HCEC 1CT (cell line): ENCODE measurements around the gene MBTD1.
"Not testable (repeated sequence)": the region's sequence is repeated elsewhere in the genome, so short reads cannot be mapped to it uniquely, and the experiment has no call there.

Experiments used
- DNase-seq: peaks from one replicate; pipeline ENCODE4 v3.0.0-alpha.2; 2017

Gene MBTD1

DNA sequence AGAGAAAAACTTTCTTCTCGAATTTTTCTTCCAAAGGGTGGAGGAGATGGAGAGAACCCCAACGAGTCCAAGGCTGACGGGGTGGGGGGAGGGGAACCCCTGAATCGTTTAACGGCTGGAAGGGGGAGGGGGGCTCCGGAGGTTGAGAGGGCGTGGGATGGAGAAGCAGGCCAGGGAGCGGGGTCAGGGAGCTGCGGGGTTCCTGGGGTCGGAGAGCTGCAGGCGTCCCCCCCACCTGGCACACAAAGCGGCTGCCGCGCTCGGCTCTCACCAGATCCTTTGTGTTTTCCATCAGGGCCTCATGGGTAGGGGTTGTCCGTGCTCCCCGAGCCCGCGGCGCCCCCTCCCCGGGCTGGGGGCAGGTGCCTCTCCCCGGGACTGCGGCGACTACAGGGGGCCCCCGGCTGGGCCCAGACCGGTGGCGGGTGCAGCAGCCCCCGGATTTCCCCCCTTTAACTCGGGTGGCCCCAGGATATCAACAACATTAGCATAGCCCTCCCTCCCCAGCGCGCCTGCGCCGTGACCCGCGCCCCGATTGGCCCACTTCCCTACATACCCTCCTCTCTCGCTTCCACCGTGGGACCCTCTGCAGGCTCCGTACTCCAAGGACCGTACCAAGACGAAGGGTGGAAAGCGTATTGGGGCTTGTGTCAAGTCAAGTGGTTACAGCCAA lies at the start of gene MBTD1:
Gene MBTD1 (minus strand): TSS at position 486 of the 673 bp plus-strand sequence. CDS start 34,888 bp downstream, outside the sequence.
- DNase-seq = peak; percentile 97

DNA sequence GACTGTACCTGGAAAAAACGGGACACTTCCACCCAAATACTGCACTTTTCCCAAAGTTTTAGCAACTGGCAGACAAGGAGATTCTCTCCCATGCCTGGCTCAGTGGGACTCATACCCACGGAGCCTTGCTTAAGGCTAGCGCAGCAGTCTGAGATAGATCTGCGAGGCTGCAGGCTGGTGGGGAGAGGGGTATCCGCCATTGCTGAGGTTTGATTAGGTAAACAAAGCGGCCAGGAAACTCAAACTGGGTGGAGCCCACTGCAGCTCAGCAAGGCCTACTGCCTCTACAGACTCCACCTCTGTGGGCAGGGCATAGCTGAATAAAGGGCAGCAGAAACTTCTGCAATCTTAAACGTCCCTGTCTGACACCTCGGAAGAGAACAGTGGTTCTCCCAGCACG lies 45.3 kb upstream of the MBTD1 start:
- DNase-seq = no peak

- DNase-seq = no peak
Observed at GRCh38 chr17:51299859-51300258, 40.0 kb upstream of the MBTD1 start.

GRCh38 chr17:51298508-51299371 lies 38.9 kb upstream of the MBTD1 start:
- DNase-seq = peak; percentile 51

- not testable (repeated sequence) for DNase-seq
Observed at GRCh38 chr17:51294338-51294737, 34.5 kb upstream of the MBTD1 start.

DNA sequence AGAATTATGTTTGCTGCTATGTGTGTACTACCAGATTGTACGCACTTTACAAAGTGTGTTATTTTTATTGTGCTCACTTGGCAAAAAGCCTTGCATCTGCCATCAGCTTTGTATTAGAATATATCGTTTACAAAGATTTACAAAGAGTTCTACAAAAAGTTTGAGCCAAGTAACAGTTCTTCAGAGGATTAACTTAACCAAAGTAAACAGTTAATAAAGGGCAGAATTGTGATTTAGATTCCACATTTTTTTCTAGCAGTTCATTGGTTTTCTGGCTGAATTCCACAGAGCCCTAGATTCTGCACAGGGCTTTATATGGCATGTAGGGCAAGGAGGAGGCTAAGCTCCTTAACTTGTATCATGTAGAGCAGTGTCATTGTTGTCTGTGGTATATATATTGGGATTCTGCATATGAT lies 29.9 kb upstream of the MBTD1 start:
- no peak for DNase-seq

- no peak for DNase-seq
Observed at GRCh38 chr17:51287412-51287811, 27.6 kb upstream of the MBTD1 start.

DNA sequence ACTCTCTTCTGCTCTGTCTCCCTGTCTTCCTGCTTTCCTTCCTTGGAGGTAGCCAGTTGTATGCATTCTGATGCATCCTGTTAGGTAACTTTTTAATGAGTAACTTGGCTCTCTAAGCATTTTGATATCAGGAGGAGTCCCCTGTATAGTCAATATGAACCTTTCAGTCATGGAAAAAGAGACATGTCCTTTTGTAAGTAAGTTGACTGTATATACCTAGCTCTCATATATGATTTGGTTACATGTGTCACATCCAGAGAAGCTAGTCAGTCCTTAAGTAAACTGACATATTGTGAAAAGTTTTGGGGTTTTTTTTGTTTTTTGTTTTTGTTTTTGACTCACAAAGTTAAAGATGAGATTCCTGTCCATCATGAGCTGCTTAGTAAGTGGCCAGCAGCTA lies 19.3 kb upstream of the MBTD1 start:
- DNase-seq = no peak

- peak; percentile 85 for DNase-seq
Observed at GRCh38 chr17:51275381-51275780, 15.5 kb upstream of the MBTD1 start.

GRCh38 chr17:51272812-51273211 lies 13.0 kb upstream of the MBTD1 start:
- no peak for DNase-seq

- no peak for DNase-seq
Observed at GRCh38 chr17:51270636-51271035, 10.8 kb upstream of the MBTD1 start.

DNA sequence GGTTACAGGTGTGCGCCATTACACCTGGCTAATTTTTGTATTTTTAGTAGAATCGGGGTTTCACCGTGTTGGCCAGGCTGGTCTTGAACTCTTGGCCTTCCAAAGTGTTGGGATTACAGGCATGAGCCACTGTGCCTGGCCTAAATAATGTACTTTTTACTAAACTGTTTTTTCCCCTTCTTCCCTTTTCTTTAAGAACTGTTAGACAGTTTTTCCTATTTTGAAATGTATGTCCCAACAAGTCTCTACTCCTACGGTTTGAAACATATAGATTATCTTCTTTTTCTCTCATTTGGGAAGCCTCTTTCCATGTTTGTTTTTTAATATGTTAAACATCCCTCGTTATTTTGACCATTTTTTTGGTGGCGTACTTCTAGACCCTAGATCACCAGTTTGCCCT lies 10.1 kb upstream of the MBTD1 start:
- no peak for DNase-seq

DNA sequence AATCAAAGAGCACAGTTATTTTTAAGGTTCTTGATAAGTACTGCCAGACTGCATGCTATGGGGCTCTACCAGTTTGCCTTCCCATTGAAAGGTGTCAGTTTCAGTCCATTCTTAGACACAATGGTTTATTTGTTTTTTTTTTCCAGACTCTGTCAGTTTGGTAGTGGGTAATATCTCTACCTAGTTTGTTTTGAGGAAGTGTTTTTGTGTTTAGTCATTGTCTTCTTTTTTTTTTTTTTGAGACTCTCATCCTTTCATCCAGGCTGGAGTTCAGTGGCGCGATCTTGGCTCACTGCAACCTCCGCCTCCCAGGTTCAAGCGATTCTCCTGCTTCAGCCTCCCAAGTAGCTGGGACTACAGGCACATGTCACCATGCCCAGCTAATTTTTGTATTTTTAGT lies 4.6 kb upstream of the MBTD1 start:
- DNase-seq = not testable (repeated sequence)

- DNase-seq = no peak
Observed at GRCh38 chr17:51263006-51263405, 3.2 kb upstream of the MBTD1 start.

DNA sequence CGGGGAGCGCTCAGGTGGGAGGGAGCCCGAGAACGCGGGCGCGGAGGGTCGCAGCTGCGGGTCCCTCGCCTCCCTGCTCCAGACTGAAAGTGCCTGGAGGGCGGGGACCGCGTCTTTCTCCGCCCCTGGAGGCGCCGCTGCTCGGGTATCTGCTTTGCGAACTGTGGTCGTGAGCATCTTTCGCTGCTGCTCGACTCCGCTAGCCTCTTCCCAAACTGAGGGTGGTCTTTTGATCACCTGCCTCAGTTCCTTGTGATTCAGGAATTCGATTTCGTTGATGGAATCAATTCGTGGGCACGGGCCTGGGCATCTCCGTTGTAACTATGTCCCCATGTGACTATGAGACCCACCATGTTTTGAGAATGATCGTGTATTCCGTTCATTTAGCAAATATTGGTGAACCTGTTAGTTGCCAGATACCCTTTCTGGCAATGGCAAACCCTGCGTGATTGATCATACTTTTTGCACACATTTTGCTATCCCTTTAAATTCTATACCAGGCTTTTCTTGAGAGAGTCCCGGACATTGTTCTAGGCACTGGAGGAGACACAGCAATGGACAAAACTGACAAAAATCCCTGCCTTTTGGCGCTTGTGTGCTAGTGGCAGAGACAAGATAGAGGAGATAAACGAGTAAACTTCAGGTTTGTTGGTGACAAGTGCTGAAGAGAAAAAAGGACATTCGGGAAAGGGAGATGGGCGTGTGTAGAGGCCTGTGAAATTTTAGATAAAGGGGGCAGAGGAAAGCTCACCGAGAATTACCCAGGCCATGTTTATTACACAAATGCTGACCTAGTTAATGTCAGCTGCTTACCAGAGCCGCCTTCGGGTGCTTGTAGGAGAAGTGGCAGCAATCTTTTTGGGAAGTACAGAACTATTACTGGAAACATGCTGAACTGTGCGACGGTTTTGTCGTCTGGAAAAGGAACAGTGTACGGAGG lies 1.4 kb upstream of the MBTD1 start:
- DNase-seq = no peak

DNA sequence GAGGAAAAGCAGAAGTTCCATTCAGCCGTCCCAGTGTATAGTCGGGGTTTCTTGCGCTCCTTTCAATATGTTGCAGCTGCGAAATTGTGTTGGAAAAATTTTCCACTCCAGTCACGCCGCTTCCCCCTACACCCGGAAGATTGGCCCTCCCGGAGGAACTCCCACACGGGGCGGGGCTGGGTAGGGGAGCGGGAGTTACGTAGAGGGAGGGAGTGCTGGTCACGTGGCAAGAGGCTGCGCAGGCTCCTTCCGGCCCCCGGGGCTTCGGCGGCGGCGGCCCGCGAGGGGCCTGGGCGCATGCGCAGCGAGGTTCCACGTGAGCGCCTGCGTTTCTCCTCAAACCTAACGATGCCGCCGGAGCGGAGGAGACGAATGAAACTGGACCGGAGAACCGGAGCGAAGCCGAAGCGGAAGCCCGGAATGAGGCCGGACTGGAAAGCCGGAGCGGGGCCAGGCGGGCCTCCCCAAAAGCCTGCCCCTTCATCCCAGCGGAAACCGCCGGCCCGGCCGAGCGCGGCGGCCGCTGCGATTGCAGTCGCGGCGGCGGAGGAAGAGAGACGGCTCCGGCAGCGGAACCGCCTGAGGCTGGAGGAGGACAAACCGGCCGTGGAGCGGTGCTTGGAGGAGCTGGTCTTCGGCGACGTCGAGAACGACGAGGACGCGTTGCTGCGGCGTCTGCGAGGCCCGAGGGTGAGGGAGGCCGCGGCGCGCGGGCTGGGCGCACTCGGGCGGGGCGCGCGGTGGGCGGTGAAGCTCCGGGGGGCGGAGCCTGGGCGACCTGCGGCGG lies 581 bp upstream of the MBTD1 start, which contains the start of gene UTP18:
Gene UTP18 (plus strand): TSS at position 310 of the 787 bp plus-strand sequence. CDS start 39 bp downstream, at position 349.
- peak; percentile 97 for DNase-seq

- no peak for DNase-seq
Observed at GRCh38 chr17:51258756-51259563, 889 bp downstream of the MBTD1 start.

GRCh38 chr17:51257150-51258081 lies 2.4 kb downstream of the MBTD1 start:
- no peak for DNase-seq

DNA sequence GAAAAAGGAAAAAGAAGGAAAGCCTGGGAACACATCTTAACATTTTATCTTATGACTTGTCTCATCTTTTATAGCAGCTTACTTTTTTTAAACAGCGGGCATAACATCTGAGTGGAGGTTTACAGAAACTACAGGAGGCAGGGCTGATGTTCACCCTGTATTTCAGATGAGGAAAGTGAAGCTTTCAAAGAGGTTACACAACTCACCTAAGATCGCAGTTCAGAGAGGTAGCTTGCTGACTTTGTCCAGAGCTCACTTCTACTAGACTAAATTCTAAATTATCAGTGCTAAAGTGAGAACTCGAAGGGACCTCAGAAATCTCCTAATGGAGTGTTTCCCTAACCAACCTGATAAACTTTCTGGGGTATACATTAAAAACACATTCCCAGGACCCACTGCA lies 3.7 kb downstream of the MBTD1 start:
- no peak for DNase-seq

GRCh38 chr17:51255673-51256072 lies 4.2 kb downstream of the MBTD1 start:
- DNase-seq = no peak
